SJCRH30 (cell line): ENCODE results near the gene MTUS2. TPM values are rescaled to one million over a fixed set of nuclear protein-coding genes. Genes with fewer than 3 reads are reported as not detected.

Source experiments
- DNase-seq, 2 experiments: peaks; one replicate each; pipeline ENCODE4 v3.0.0-alpha.2; 2015 to 2020
- H3K27ac ChIP-seq: fragments of 250-450 bp; sonication (Bioruptor Pico); 2 replicates; pipeline ENCODE4 v1.5.1; 2020; ENCODE audit warnings: mild to moderate bottlenecking, moderate library complexity
- H3K27me3 ChIP-seq: fragments of 250-450 bp; sonication (Bioruptor Pico); 2 replicates; pipeline ENCODE4 v1.5.1; 2020; ENCODE audit warnings: mild to moderate bottlenecking, moderate library complexity
- H3K36me3 ChIP-seq: fragments of 250-450 bp; sonication (Bioruptor Pico); 2 replicates; pipeline ENCODE4 v1.5.1; 2020; ENCODE audit warnings: mild to moderate bottlenecking, moderate library complexity
- H3K4me1 ChIP-seq: fragments of 250-450 bp; sonication (Bioruptor Pico); 2 replicates; pipeline ENCODE4 v1.5.1; 2020; ENCODE audit warnings: mild to moderate bottlenecking, moderate library complexity
- H3K4me3 ChIP-seq: fragments of 250-450 bp; sonication (Bioruptor Pico); 2 replicates; pipeline ENCODE4 v1.5.1; 2020; ENCODE audit warnings: mild to moderate bottlenecking, moderate library complexity
- H3K9me3 ChIP-seq: fragments of 250-450 bp; sonication (Bioruptor Pico); replicated peaks from 2 replicates; pipeline ENCODE4 v1.5.1; 2020; ENCODE audit warnings: mild to moderate bottlenecking, moderate library complexity
- total RNA-seq: library from RNA; depleted of rRNA; stranded (reverse); fragments of >200 nt; shearing (Covaris generic); gene quantifications from 2 replicates; pipeline ENCODE4 v1.2.3, GENCODE V29; 2014

MTUS2 gene
- total RNA-seq, 1 experiment from 2014 or later: 2.4 TPM

GRCh38 chr13:29501674-29502073, 681.5 kb downstream of the MTUS2 start:
- H3K4me1 ChIP-seq: peaks cover 45% of the 10 kb centered on the region
- H3K9me3 ChIP-seq: no peaks in the 10 kb centered on the region
- H3K27ac ChIP-seq: no peak overlapping the region
- H3K27me3 ChIP-seq: no peaks in the 10 kb centered on the region
- no peak overlapping the region for H3K4me3 ChIP-seq
- no peak for DNase-seq
- no peaks in the 10 kb centered on the region for H3K36me3 ChIP-seq

- peaks cover 48% of the 10 kb centered on the region for H3K4me1 ChIP-seq
These were observed 682.4 kb downstream of the MTUS2 start for GRCh38 chr13:29502391-29503008.

GRCh38 chr13:29503041-29503837, 683.1 kb downstream of the MTUS2 start:
- no peak for DNase-seq
- Histone ChIP-seq H3K4me1 (peaks cover 47% of the 10 kb centered on the region), H3K4me3 (no peak overlapping the region), H3K9me3 (no peaks in the 10 kb centered on the region), H3K27ac (no peak overlapping the region), H3K36me3 (no peaks in the 10 kb centered on the region), H3K27me3 (no peaks in the 10 kb centered on the region)

More at GRCh38 chr13:29502391-29503008, 682.4 kb downstream of the MTUS2 start:
- Histone ChIP-seq H3K27me3 (no peaks in the 10 kb centered on the region), H3K4me3 (no peak overlapping the region), H3K27ac (no peak overlapping the region), H3K36me3 (no peaks in the 10 kb centered on the region), H3K9me3 (no peaks in the 10 kb centered on the region)
- no peak for DNase-seq

DNA sequence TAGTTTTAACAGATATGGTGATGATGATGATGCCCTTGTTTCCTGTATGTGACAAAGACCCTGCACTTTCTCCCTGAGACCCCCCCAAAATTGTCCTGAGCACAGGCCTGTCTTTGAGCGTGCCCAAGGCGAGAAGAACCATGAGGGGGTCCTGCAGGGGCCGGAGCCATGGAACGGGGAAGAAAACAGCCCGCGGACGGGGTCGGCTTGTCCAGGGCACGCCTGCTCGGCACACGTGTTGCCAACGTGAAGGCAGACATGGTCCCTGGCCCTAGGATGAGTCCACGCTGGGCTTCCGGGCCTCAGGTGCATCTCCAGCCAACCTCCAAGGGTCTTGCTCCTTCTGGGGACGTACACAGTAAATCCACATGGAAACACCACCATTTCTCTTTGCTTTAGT, 684.6 kb downstream of the MTUS2 start:
- Histone ChIP-seq H3K27me3 (no peaks in the 10 kb centered on the region), H3K4me3 (no peak overlapping the region), H3K4me1 (peaks cover 32% of the 10 kb centered on the region), H3K9me3 (no peaks in the 10 kb centered on the region), H3K36me3 (no peaks in the 10 kb centered on the region), H3K27ac (no peak overlapping the region)
- DNase-seq: no peak

- no peak for DNase-seq
- Histone ChIP-seq H3K27ac (no peak overlapping the region), H3K4me1 (peaks cover 24% of the 10 kb centered on the region), H3K36me3 (no peaks in the 10 kb centered on the region), H3K27me3 (no peaks in the 10 kb centered on the region), H3K4me3 (no peak overlapping the region), H3K9me3 (no peaks in the 10 kb centered on the region)
These were observed 685.4 kb downstream of the MTUS2 start for GRCh38 chr13:29505511-29505910.

DNA sequence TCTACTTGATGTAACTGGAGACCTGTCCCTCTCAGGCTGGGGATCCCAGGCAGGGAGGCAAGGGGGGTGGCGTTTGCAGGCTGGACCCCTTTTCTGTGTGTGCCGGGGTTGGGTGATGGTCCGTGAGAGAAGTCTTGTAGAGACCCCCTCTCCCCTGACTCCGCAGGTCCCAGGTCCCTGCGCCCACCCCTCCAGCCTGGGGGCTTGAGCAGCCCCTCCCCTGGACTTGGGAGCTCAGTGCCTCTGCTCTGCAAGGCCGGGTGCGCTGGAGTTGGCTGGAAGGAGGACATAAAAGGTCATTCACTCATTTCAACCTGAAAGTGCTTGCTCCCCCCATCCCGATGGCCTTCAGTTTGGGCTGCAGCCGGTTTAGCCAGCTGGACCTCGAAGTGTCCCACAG, 685.8 kb downstream of the MTUS2 start:
- Histone ChIP-seq H3K4me1 (peaks cover 20% of the 10 kb centered on the region), H3K9me3 (no peaks in the 10 kb centered on the region), H3K27me3 (no peaks in the 10 kb centered on the region), H3K4me3 (no peak overlapping the region), H3K27ac (no peak overlapping the region), H3K36me3 (no peaks in the 10 kb centered on the region)
- no peak for DNase-seq

DNA sequence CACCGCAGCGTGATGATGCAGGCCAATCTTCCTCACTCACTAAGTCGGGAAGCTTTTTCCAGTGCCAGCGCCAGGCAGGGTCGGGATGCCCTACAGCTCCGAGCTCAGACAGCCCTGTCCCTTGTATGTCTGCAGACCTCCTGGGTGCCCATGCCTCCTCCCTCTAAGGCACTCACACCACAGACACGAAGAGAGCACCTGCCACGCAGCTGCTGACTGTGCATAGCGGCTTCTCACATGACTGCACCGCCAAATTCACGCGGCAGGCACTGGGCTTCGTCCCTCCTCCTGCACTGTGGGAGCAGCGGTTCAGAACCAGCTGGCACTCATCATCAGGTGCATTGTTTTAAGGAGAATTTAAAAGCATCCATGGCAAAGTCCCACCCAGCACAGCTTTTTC, 687.2 kb downstream of the MTUS2 start:
- no peaks in the 10 kb centered on the region for H3K9me3 ChIP-seq
- peaks cover 19% of the 10 kb centered on the region for H3K4me1 ChIP-seq
- H3K4me3 ChIP-seq: no peak overlapping the region
- H3K36me3 ChIP-seq: 0 out of 2 replicates have a peak, but pooled peaks cover 3% of the 10 kb centered on the region
- H3K27ac ChIP-seq: 0 out of 2 replicates have a peak overlapping the region, but pooled peaks have one; percentile 4
- DNase-seq: peak; percentile 79 to 84
- H3K27me3 ChIP-seq: no peaks in the 10 kb centered on the region

GRCh38 chr13:29508130-29508875, 688.2 kb downstream of the MTUS2 start:
- Histone ChIP-seq H3K27ac (no peak overlapping the region), H3K27me3 (no peaks in the 10 kb centered on the region), H3K4me3 (no peak overlapping the region), H3K36me3 (peaks cover 9% of the 10 kb centered on the region; the same call in 1 of the 2 replicates), H3K4me1 (peaks cover 19% of the 10 kb centered on the region), H3K9me3 (no peaks in the 10 kb centered on the region)
- DNase-seq: peak; percentile 76 to 93

GRCh38 chr13:29508876-29509252, 688.7 kb downstream of the MTUS2 start:
- Histone ChIP-seq H3K4me1 (peaks cover 19% of the 10 kb centered on the region), H3K36me3 (peaks cover 12% of the 10 kb centered on the region; the same call in 1 of the 2 replicates), H3K27me3 (no peaks in the 10 kb centered on the region), H3K9me3 (no peaks in the 10 kb centered on the region), H3K27ac (no peak overlapping the region), H3K4me3 (no peak overlapping the region)
- DNase-seq: no peak

GRCh38 chr13:29509999-29510589, 690.0 kb downstream of the MTUS2 start:
- Histone ChIP-seq H3K27ac (no peak overlapping the region), H3K4me3 (no peak overlapping the region), H3K9me3 (no peaks in the 10 kb centered on the region), H3K36me3 (peaks cover 21% of the 10 kb centered on the region), H3K4me1 (peaks cover 19% of the 10 kb centered on the region), H3K27me3 (no peaks in the 10 kb centered on the region)
- no peak for DNase-seq

DNA sequence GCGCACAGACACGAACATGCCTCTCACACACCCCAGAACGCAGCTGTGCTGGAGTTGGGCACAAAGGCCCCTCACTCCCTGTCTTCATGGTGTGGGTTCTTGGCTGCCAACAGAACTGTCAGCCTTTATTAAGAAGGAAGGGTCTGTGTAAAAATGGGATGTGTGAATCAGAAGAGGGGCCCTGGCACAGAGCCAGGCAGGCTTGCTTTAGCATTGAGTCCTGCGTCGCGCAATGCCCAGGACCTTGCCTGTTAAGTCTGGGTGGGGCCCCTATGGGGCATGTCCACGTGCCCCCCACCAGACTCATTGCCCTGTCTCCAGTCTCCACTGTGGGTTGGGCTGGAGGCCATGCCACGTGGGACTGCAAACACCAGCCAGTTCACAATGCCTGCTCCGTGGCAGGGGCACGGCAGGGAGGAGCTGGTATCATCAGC, 690.5 kb downstream of the MTUS2 start:
- Histone ChIP-seq H3K4me1 (peaks cover 19% of the 10 kb centered on the region), H3K4me3 (no peak overlapping the region), H3K27me3 (no peaks in the 10 kb centered on the region), H3K9me3 (no peaks in the 10 kb centered on the region), H3K36me3 (peaks cover 26% of the 10 kb centered on the region), H3K27ac (no peak overlapping the region)
- DNase-seq: no peak

GRCh38 chr13:29511106-29511796, 691.1 kb downstream of the MTUS2 start:
- DNase-seq: no peak
- H3K4me1 ChIP-seq: peaks cover 16% of the 10 kb centered on the region

DNA sequence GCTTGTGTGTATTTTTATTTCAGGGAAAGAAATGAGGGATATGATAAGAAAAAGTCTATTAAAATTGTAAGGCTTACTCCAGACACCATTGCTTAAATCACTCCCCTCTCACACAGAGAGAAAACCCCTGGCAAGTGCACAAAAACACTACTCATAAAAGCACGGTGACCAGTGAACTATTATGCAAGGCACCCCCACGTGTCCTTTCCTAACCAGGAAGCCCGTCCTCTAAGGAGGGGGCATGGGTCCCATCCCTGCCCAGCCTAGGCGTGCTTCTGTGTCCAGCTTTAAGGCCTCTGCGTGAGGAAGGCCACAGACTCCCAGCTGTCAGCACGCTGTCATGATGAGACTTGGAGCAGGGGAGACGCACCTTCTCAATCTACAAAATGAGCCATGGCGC, 691.8 kb downstream of the MTUS2 start:
- Histone ChIP-seq H3K4me3 (no peak overlapping the region), H3K4me1 (peaks cover 11% of the 10 kb centered on the region), H3K36me3 (peaks cover 38% of the 10 kb centered on the region), H3K9me3 (no peaks in the 10 kb centered on the region), H3K27ac (no peak overlapping the region), H3K27me3 (no peaks in the 10 kb centered on the region)
- DNase-seq: no peak

More at GRCh38 chr13:29511106-29511796, 691.1 kb downstream of the MTUS2 start:
- no peak overlapping the region for H3K4me3 ChIP-seq
- no peak overlapping the region for H3K27ac ChIP-seq
- H3K9me3 ChIP-seq: no peaks in the 10 kb centered on the region
- no peaks in the 10 kb centered on the region for H3K27me3 ChIP-seq
- peaks cover 32% of the 10 kb centered on the region for H3K36me3 ChIP-seq
